IMR-90 (cell line): ENCODE measurements around the gene CD36. TPM values are rescaled to one million over a fixed set of nuclear protein-coding genes. Genes with fewer than 3 reads are reported as not detected.

ENCODE experiments used
- ATAC-seq: fragments of 200-7000 bp; cut with Tn5 transposase; 2 replicates; pipeline ENCODE4 v1.9.1; 2020; ENCODE audit warnings: low read depth, mild to moderate bottlenecking, moderate library complexity
- BruUV-seq: library from RNA; stranded (reverse); fragments of 400-500 nt; replicated peaks from 2 replicates; lab custom pipeline; 2021; lab: Mats Ljungman, UMichigan
- CTCF ChIA-PET: fragments of 300-600 bp; formaldehyde crosslinking; extraction: SDS; loops from one replicate; lab custom pipeline; 2021; ENCODE audit warnings: antibody characterized with exemption; lab: Yijun Ruan, JAX
- POLR2A ChIA-PET: fragments of 300-600 bp; sonication (Branson Sonifier 250); formaldehyde crosslinking; loops from one replicate; lab custom pipeline; 2022; ENCODE audit warnings: antibody characterized with exemption; ENCODE audit not compliant: unreplicated experiment; lab: Charles Lee
- DNase-seq: peaks from one replicate; pipeline ENCODE4 v3.0.0; 2013
- H2AFZ ChIP-seq: replicated peaks from 2 replicates; pipeline ENCODE3; 2013; ENCODE audit warnings: low read length, mild to moderate bottlenecking; ENCODE audit not compliant: poor library complexity
- H2AK5ac ChIP-seq: 2 replicates; pipeline ENCODE4 v1.6.1; 2013; ENCODE audit warnings: low read depth, low read length, inconsistent platforms
- H2AK9ac ChIP-seq: replicated peaks from 2 replicates; pipeline ENCODE3; 2013; ENCODE audit warnings: mild to moderate bottlenecking, low read depth, low read length, moderate library complexity; ENCODE audit not compliant: poor library complexity
- H2BK120ac ChIP-seq: 2 replicates; pipeline ENCODE4 v1.6.1; 2013; ENCODE audit warnings: low read depth, low read length, inconsistent platforms
- H2BK15ac ChIP-seq: 3 replicates; pipeline ENCODE4 v1.6.1; 2013; ENCODE audit warnings: low read depth, low read length, inconsistent platforms
- H2BK20ac ChIP-seq: 2 replicates; pipeline ENCODE4 v1.6.1; 2013; ENCODE audit warnings: low read depth, mild to moderate bottlenecking, inconsistent platforms, low read length, moderate library complexity
- H2BK5ac ChIP-seq: 2 replicates; pipeline ENCODE4 v1.6.1; 2013; ENCODE audit warnings: mild to moderate bottlenecking, low read depth, low read length, inconsistent platforms; ENCODE audit not compliant: poor library complexity, severe bottlenecking
- H3K14ac ChIP-seq: replicated peaks from 2 replicates; pipeline ENCODE4 v1.6.1; 2013; ENCODE audit warnings: low read depth, low read length, inconsistent platforms
- H3K18ac ChIP-seq: 2 replicates; pipeline ENCODE4 v1.6.1; 2013; ENCODE audit warnings: low read depth, low read length, control low read depth
- H3K23ac ChIP-seq: 2 replicates; pipeline ENCODE4 v1.6.1; 2013; ENCODE audit warnings: low read depth, low read length, inconsistent platforms
- H3K27ac ChIP-seq: 2 replicates; pipeline ENCODE4 v1.5.1; 2013; ENCODE audit warnings: mild to moderate bottlenecking, control low read depth, low read length; ENCODE audit not compliant: insufficient read depth
- H3K27me3 ChIP-seq: 2 replicates; pipeline ENCODE4 v1.6.1; 2013; ENCODE audit warnings: low read length; ENCODE audit not compliant: control insufficient read depth, insufficient read depth
- H3K36me3 ChIP-seq: 2 replicates; pipeline ENCODE4 v1.6.1; 2013; ENCODE audit warnings: low read length, mixed read lengths; ENCODE audit not compliant: control insufficient read depth, insufficient read depth
- H3K4ac ChIP-seq: 2 replicates; pipeline ENCODE4 v1.6.1; 2013; ENCODE audit warnings: low read depth, low read length, inconsistent platforms
- H3K4me1 ChIP-seq: 2 replicates; pipeline ENCODE4 v1.6.1; 2013; ENCODE audit warnings: low read length, mixed read lengths; ENCODE audit not compliant: control insufficient read depth, insufficient read depth
- H3K4me2 ChIP-seq: 2 replicates; pipeline ENCODE4 v1.6.1; 2013; ENCODE audit warnings: low read depth, mild to moderate bottlenecking, control low read depth, low read length, moderate library complexity
- H3K4me3 ChIP-seq: 2 replicates; pipeline ENCODE4 v1.5.1; 2013; ENCODE audit warnings: low read depth, mild to moderate bottlenecking, control low read depth, low read length, moderate library complexity; ENCODE audit not compliant: insufficient read depth
- H3K56ac ChIP-seq: 2 replicates; pipeline ENCODE4 v1.6.1; 2013; ENCODE audit warnings: low read length, inconsistent platforms; ENCODE audit not compliant: insufficient read depth; ENCODE audit errors: extremely low read depth
- H3K79me1 ChIP-seq, 2 experiments: 2 replicates each; pipeline ENCODE4 v1.6.1; 2013; ENCODE audit warnings: low read length in 2 of 2, inconsistent platforms in 1 of 2, low read depth in 1 of 2
- H3K9ac ChIP-seq: 2 replicates; pipeline ENCODE4 v1.6.1; 2013; ENCODE audit warnings: low read depth, low read length, control low read depth
- H3K9me1 ChIP-seq: 2 replicates; pipeline ENCODE4 v1.6.1; 2013; ENCODE audit warnings: low read length, inconsistent platforms; ENCODE audit not compliant: insufficient read depth
- H3K9me3 ChIP-seq: 2 replicates; pipeline ENCODE4 v1.6.1; 2013; ENCODE audit warnings: low read length; ENCODE audit not compliant: control insufficient read depth, insufficient read depth
- H4K20me1 ChIP-seq: 2 replicates; pipeline ENCODE4 v1.6.1; 2013; ENCODE audit warnings: low read length, inconsistent platforms; ENCODE audit not compliant: insufficient read depth
- H4K5ac ChIP-seq: 2 replicates; pipeline ENCODE4 v1.6.1; 2013; ENCODE audit warnings: mild to moderate bottlenecking, low read depth, low read length, control low read depth
- H4K8ac ChIP-seq, 2 experiments: 2 replicates each; pipeline ENCODE4 v1.6.1; 2013; ENCODE audit warnings: low read depth in 2 of 2, low read length in 2 of 2, control low read depth in 1 of 2, inconsistent platforms in 1 of 2
- H4K91ac ChIP-seq: 2 replicates; pipeline ENCODE4 v1.6.1; 2013; ENCODE audit warnings: low read depth, low read length, inconsistent platforms; ENCODE audit not compliant: insufficient read depth
- BHLHE40 ChIP-seq: fragments of 150-350 bp; IDR thresholded peaks from 2 replicates; pipeline ENCODE4 v1.6.1; 2016; ENCODE audit warnings: mild to moderate bottlenecking, low read depth, low read length
- CEBPB ChIP-seq: IDR thresholded peaks from 2 replicates; pipeline ENCODE4 v1.6.1; 2012; ENCODE audit warnings: low read depth, low read length, improper control_type of control experiment
- CHD1 ChIP-seq: IDR thresholded peaks from 2 replicates; pipeline ENCODE4 v1.6.1; 2012; ENCODE audit warnings: low read depth, low read length, improper control_type of control experiment
- ELK1 ChIP-seq: fragments of 150-350 bp; IDR thresholded peaks from 2 replicates; pipeline ENCODE4 v1.6.1; 2016; ENCODE audit warnings: low read depth, mild to moderate bottlenecking, low read length, moderate library complexity, borderline replicate concordance
- FOS ChIP-seq: fragments of 150-350 bp; IDR thresholded peaks from 2 replicates; pipeline ENCODE4 v1.6.1; 2016; ENCODE audit warnings: low read depth, low read length
- MAFK ChIP-seq: IDR thresholded peaks from 2 replicates; pipeline ENCODE4 v1.6.1; 2012; ENCODE audit warnings: low read depth, low read length, improper control_type of control experiment
- MAZ ChIP-seq: IDR thresholded peaks from 2 replicates; pipeline ENCODE4 v1.6.1; 2012; ENCODE audit warnings: low read depth, mild to moderate bottlenecking, low read length, improper control_type of control experiment, moderate library complexity, borderline replicate concordance
- MXI1 ChIP-seq: IDR thresholded peaks from 2 replicates; pipeline ENCODE4 v1.6.1; 2012; ENCODE audit warnings: low read depth, mild to moderate bottlenecking, low read length, moderate library complexity, borderline replicate concordance
- NFE2L2 ChIP-seq: fragments of 150-350 bp; IDR thresholded peaks from 2 replicates; pipeline ENCODE4 v1.6.1; 2016; ENCODE audit warnings: low read depth, mild to moderate bottlenecking, low read length
- POLR2A ChIP-seq: IDR thresholded peaks from 2 replicates; pipeline ENCODE4 v1.6.1; 2012; ENCODE audit warnings: mild to moderate bottlenecking, low read depth, low read length
- RAD21 ChIP-seq: IDR thresholded peaks from 2 replicates; pipeline ENCODE4 v1.6.1; 2012; ENCODE audit warnings: low read length, improper control_type of control experiment
- RCOR1 ChIP-seq: IDR thresholded peaks from 2 replicates; pipeline ENCODE4 v1.6.1; 2012; ENCODE audit warnings: mild to moderate bottlenecking, low read length, improper control_type of control experiment; ENCODE audit not compliant: insufficient replicate concordance
- RFX5 ChIP-seq: IDR thresholded peaks from 2 replicates; pipeline ENCODE4 v1.8.0; 2012; ENCODE audit warnings: low read depth, mild to moderate bottlenecking, low read length, moderate library complexity
- SMC3 ChIP-seq: fragments of 150-350 bp; IDR thresholded peaks from 2 replicates; pipeline ENCODE4 v1.6.1; 2016; ENCODE audit warnings: low read depth, mild to moderate bottlenecking, antibody characterized with exemption, low read length, moderate library complexity
- USF2 ChIP-seq: fragments of 150-350 bp; IDR thresholded peaks from 2 replicates; pipeline ENCODE4 v1.6.1; 2017; ENCODE audit warnings: mild to moderate bottlenecking, antibody characterized with exemption, low read length, low read depth
- WGBS, 2 experiments: methylation state at CpG; one replicate each; pipeline versions ENCODE4 v1.1.5 to v1.1.7; 2013; ENCODE audit warnings: missing lambda C conversion rate in 2 of 2; ENCODE audit not compliant: insufficient read length in 1 of 2; ENCODE audit errors: extremely low coverage in 2 of 2; 5-methylcytosine and 5-hydroxymethylcytosine counted together
- dilution Hi-C: fragments of 300-500 bp; cut with HindIII; formaldehyde crosslinking; loops from one replicate; pipeline ENCODE4 v1.14.3; 2018; ENCODE audit warnings: low sequenced_read_pairs; ENCODE audit not compliant: unreplicated experiment
- in situ Hi-C: fragments of 300-500 bp; cut with MboI; formaldehyde crosslinking; loops from 3 replicates; pipeline ENCODE4 v1.14.3; 2019; ENCODE audit warnings: low sequenced_read_pairs, inconsistent platforms, mixed read lengths
- intact Hi-C: fragments of 100-400 bp; cut with micrococcal nuclease; formaldehyde crosslinking; loops from 2 replicates; pipeline ENCODE4 v1.10.0; 2022
- polyA plus RNA-seq, 3 experiments: library from polyadenylated mRNA; depleted of rRNA; stranded (reverse); fragments of >200 nt; gene quantifications; 2 replicates each; pipeline ENCODE4 v1.2.3, GENCODE V29; 2012; ENCODE audit warnings: low replicate concordance in 1 of 3
- total RNA-seq: library from RNA; depleted of rRNA; stranded (reverse); fragments of >200 nt; gene quantifications from 2 replicates; pipeline ENCODE4 v1.2.3, GENCODE V29; 2012

CD36 gene
- total and polyA plus RNA-seq, 2 of the 4 experiments (the other 2 are of a cell fraction): 0.19 to 0.54 TPM

- Histone ChIP-seq H4K5ac (no peak overlapping the region), H4K8ac (no peak overlapping the region), H2BK5ac (no peak overlapping the region), H3K79me1 (no peaks in the 10 kb centered on the region), H3K36me3 (no peaks in the 10 kb centered on the region), H3K14ac (no peak overlapping the region), H3K4ac (no peak overlapping the region), H2AK5ac (no peak overlapping the region; the same call in 1 of the 2 replicates), H3K9me1 (no peaks in the 10 kb centered on the region), H3K18ac (no peak overlapping the region), H3K27ac (no peak overlapping the region), H3K4me3 (no peak overlapping the region), H3K23ac (no peak overlapping the region), H2AFZ (no peak overlapping the region), H3K9ac (no peak overlapping the region), H2AK9ac (no peak overlapping the region), H2BK20ac (no peak overlapping the region), H3K56ac (no peak overlapping the region), H3K4me2 (no peak overlapping the region), H3K27me3 (no peaks in the 10 kb centered on the region), H2BK120ac (no peak overlapping the region), H4K20me1 (no peaks in the 10 kb centered on the region), H3K4me1 (no peaks in the 10 kb centered on the region), H2BK15ac (no peak overlapping the region), H4K91ac (no peak overlapping the region), H3K9me3 (no peaks in the 10 kb centered on the region)
- ChIA-PET CTCF (interaction anchor here (0.7 kb wide), 1 partner anchor 336 kb away, joined by 3 read pairs; no protein-coding TSS in a partner anchor), POLR2A (no interaction called here)
- TF ChIP-seq RCOR1: no peak
- TF ChIP-seq CEBPB: no peak
- no peak for TF ChIP-seq MXI1
- TF ChIP-seq POLR2A: no peak
- TF ChIP-seq NFE2L2: no peak
- TF ChIP-seq CHD1: no peak
- no peak for TF ChIP-seq RFX5
- TF ChIP-seq MAFK: no peak
- TF ChIP-seq ELK1: no peak
- no peak for TF ChIP-seq SMC3
- no peak for TF ChIP-seq USF2
- no peak for TF ChIP-seq RAD21
- no peak for TF ChIP-seq BHLHE40
- TF ChIP-seq MAZ: no peak
- TF ChIP-seq FOS: no peak
- DNase-seq (no peak), ATAC-seq (no peak)
- no CpG with 5 or more reads among the region's 2 CpGs for WGBS, 2 experiments
- intact Hi-C loops: loop anchor here (10.0 kb wide), 1 partner anchor 565 kb away; no protein-coding TSS in a partner anchor
- in situ Hi-C loops: loop anchor here (25.0 kb wide), 1 partner anchor 563 kb away; no protein-coding TSS in a partner anchor
- dilution Hi-C loops: no loop called here
- no TSS peak for BruUV-seq
These were observed 11.6 kb downstream of the CD36 start for GRCh38 chr7:80650030-80650429.
